PC-3 (cell line): ENCODE data around the gene MACROD2. TPM values are rescaled to one million over a fixed set of nuclear protein-coding genes. Genes with fewer than 3 reads are reported as not detected.

Source experiments
- ATAC-seq: fragments of 200-7000 bp; cut with Tn5 transposase; 2 replicates; pipeline ENCODE4 v1.9.1; 2020; ENCODE audit warnings: mild to moderate bottlenecking, moderate library complexity
- BruUV-seq: library from RNA; stranded (reverse); fragments of 400-500 nt; replicated peaks from 2 replicates; lab custom pipeline; 2021; lab: Mats Ljungman, UMichigan
- CTCF ChIA-PET: fragments of 300-600 bp; sonication (Branson Sonifier 250); formaldehyde crosslinking; loops from one replicate; lab custom pipeline; 2022; ENCODE audit warnings: antibody characterized with exemption; lab: Charles Lee
- POLR2A ChIA-PET: fragments of 300-600 bp; sonication (Branson Sonifier 250); formaldehyde crosslinking; loops from one replicate; lab custom pipeline; 2022; ENCODE audit warnings: antibody characterized with exemption; ENCODE audit not compliant: unreplicated experiment; lab: Charles Lee
- DNase-seq: peaks from one replicate; pipeline ENCODE4 v3.0.0-alpha.2; 2015
- H2AFZ ChIP-seq: fragments of 300-600 bp; sonication (generic); 2 replicates; pipeline ENCODE4 v1.6.0; 2016; ENCODE audit warnings: antibody characterized with exemption, low read length
- H3F3A ChIP-seq: fragments of 300-600 bp; sonication (generic); one replicate; pipeline ENCODE4 v1.6.0; 2017; ENCODE audit warnings: antibody characterized with exemption, low read length, control low read depth, mild to moderate bottlenecking; ENCODE audit not compliant: unreplicated experiment
- H3K27ac ChIP-seq: fragments of 300-600 bp; sonication (generic); 2 replicates; pipeline ENCODE4 v1.5.1; 2016; ENCODE audit warnings: mild to moderate bottlenecking, low read length
- H3K27me3 ChIP-seq: fragments of 300-600 bp; sonication (generic); 2 replicates; pipeline ENCODE4 v1.6.1; 2016; ENCODE audit warnings: low read length, mixed read lengths
- H3K36me3 ChIP-seq: fragments of 300-600 bp; sonication (generic); 2 replicates; pipeline ENCODE4 v1.6.1; 2016; ENCODE audit warnings: low read depth, mixed run types, low read length, mixed read lengths
- H3K4me1 ChIP-seq: fragments of 300-600 bp; sonication (generic); 2 replicates; pipeline ENCODE4 v1.5.1; 2016; ENCODE audit warnings: low read length; ENCODE audit not compliant: insufficient read depth
- H3K4me2 ChIP-seq: fragments of 300-600 bp; sonication (generic); 2 replicates; pipeline ENCODE4 v1.6.0; 2016; ENCODE audit warnings: low read length
- H3K4me3 ChIP-seq: fragments of 300-600 bp; sonication (generic); 2 replicates; pipeline ENCODE4 v1.5.1; 2016; ENCODE audit warnings: mild to moderate bottlenecking, low read length, mixed read lengths
- H3K79me2 ChIP-seq: fragments of 300-600 bp; sonication (generic); 2 replicates; pipeline ENCODE4 v1.6.1; 2017; ENCODE audit warnings: low read length, mixed read lengths
- H3K9ac ChIP-seq: fragments of 300-600 bp; sonication (generic); 2 replicates; pipeline ENCODE4 v1.6.0; 2016; ENCODE audit warnings: mild to moderate bottlenecking, low read length
- H3K9me2 ChIP-seq: fragments of 300-600 bp; sonication (generic); replicated peaks from 2 replicates; pipeline ENCODE4 v1.6.1; 2016; ENCODE audit warnings: mixed run types, low read length, mixed read lengths
- H3K9me3 ChIP-seq: fragments of 300-600 bp; sonication (generic); 2 replicates; pipeline ENCODE4 v1.6.1; 2016; ENCODE audit warnings: low read length, mixed read lengths
- H4K20me1 ChIP-seq: fragments of 300-600 bp; sonication (generic); 2 replicates; pipeline ENCODE4 v1.6.1; 2016; ENCODE audit warnings: low read length, mixed read lengths
- CTCF ChIP-seq: fragments of 300-600 bp; sonication (generic); conservative IDR thresholded peaks from 2 replicates; pipeline ENCODE4 v1.5.1; 2017; ENCODE audit warnings: antibody characterized with exemption, low read depth, mild to moderate bottlenecking, low read length
- EZH2 ChIP-seq: fragments of 300-600 bp; sonication (generic); IDR thresholded peaks from one replicate; pipeline ENCODE4 v1.6.1; 2017; ENCODE audit warnings: antibody characterized with exemption, mild to moderate bottlenecking, low read length; ENCODE audit not compliant: unreplicated experiment
- EZH2phosphoT487 ChIP-seq: fragments of 300-600 bp; sonication (generic); IDR thresholded peaks from 2 replicates; pipeline ENCODE4 v1.6.1; 2018; ENCODE audit warnings: mild to moderate bottlenecking, antibody characterized with exemption, low read length, borderline replicate concordance
- intact Hi-C: fragments of 100-400 bp; cut with micrococcal nuclease; formaldehyde crosslinking; loops from 2 replicates; pipeline ENCODE4 v1.9.0; 2023
- total RNA-seq: library from RNA; depleted of rRNA; stranded (reverse); fragments of >200 nt; gene quantifications from 2 replicates; pipeline ENCODE4 v1.2.3, GENCODE V29; 2014

The MACROD2 gene
- total RNA-seq, 1 experiment from 2014 or later: 3.1 TPM

- H3K9me3 ChIP-seq: no peaks in the 10 kb centered on the region
- no peak overlapping the region for H3K4me3 ChIP-seq
- no peaks in the 10 kb centered on the region for H3K36me3 ChIP-seq
- BruUV-seq: no TSS peak
- POLR2A ChIA-PET: no interaction called here
- CTCF ChIA-PET: no interaction called here
- H3F3A ChIP-seq: no peaks in the 10 kb centered on the region
- H3K9ac ChIP-seq: no peak overlapping the region
- no peaks in the 10 kb centered on the region for H3K4me1 ChIP-seq
- intact Hi-C loops: no loop called here
- DNase-seq (no peak), ATAC-seq (no peak)
- no peak overlapping the region for H3K27ac ChIP-seq
- no peaks in the 10 kb centered on the region for H3K9me2 ChIP-seq
- no peaks in the 10 kb centered on the region for H4K20me1 ChIP-seq
- H3K4me2 ChIP-seq: no peak overlapping the region
- no peaks in the 10 kb centered on the region for H3K79me2 ChIP-seq
- H2AFZ ChIP-seq: no peak overlapping the region
- TF ChIP-seq CTCF: no peak
- no peak for TF ChIP-seq EZH2phosphoT487
- no peak for TF ChIP-seq EZH2
- no peaks in the 10 kb centered on the region for H3K27me3 ChIP-seq
These were observed 2040.3 kb downstream of the MACROD2 start for GRCh38 chr20:16035576-16035975.

GRCh38 chr20:16036331-16036730 is 2041.0 kb downstream of the MACROD2 start:
- CTCF ChIA-PET: no interaction called here
- no peak for TF ChIP-seq CTCF
- no peak for TF ChIP-seq EZH2
- TF ChIP-seq EZH2phosphoT487: no peak
- no peaks in the 10 kb centered on the region for H3K27me3 ChIP-seq
- H3K9me2 ChIP-seq: no peaks in the 10 kb centered on the region
- no peaks in the 10 kb centered on the region for H3K4me1 ChIP-seq
- no peaks in the 10 kb centered on the region for H3K9me3 ChIP-seq
- POLR2A ChIA-PET: no interaction called here
- DNase-seq: no peak
- intact Hi-C loops: no loop called here
- no peak overlapping the region for H3K9ac ChIP-seq
- no peak overlapping the region for H2AFZ ChIP-seq
- H3K36me3 ChIP-seq: no peaks in the 10 kb centered on the region
- BruUV-seq: no TSS peak
- H3K27ac ChIP-seq: no peak overlapping the region
- no peaks in the 10 kb centered on the region for H3F3A ChIP-seq
- no peaks in the 10 kb centered on the region for H3K79me2 ChIP-seq
- no peaks in the 10 kb centered on the region for H4K20me1 ChIP-seq
- no peak for ATAC-seq
- no peak overlapping the region for H3K4me2 ChIP-seq
- H3K4me3 ChIP-seq: no peak overlapping the region

GRCh38 chr20:16040742-16041141 is 2045.4 kb downstream of the MACROD2 start:
- DNase-seq (no peak), ATAC-seq (no peak)
- Histone ChIP-seq H3K9ac (no peak overlapping the region), H3F3A (no peaks in the 10 kb centered on the region), H3K36me3 (no peaks in the 10 kb centered on the region), H2AFZ (no peak overlapping the region), H3K27me3 (no peaks in the 10 kb centered on the region), H3K79me2 (no peaks in the 10 kb centered on the region), H3K4me1 (no peaks in the 10 kb centered on the region), H3K4me2 (no peak overlapping the region), H3K4me3 (no peak overlapping the region), H3K9me3 (no peaks in the 10 kb centered on the region), H3K9me2 (no peaks in the 10 kb centered on the region), H4K20me1 (no peaks in the 10 kb centered on the region), H3K27ac (no peak overlapping the region)
- ChIA-PET POLR2A (no interaction called here), CTCF (no interaction called here)
- intact Hi-C loops: no loop called here
- no peak for TF ChIP-seq EZH2
- no peak for TF ChIP-seq CTCF
- TF ChIP-seq EZH2phosphoT487: no peak
- no TSS peak for BruUV-seq
